ENCODE measurements around the gene STK4. TPM values are rescaled to one million over a fixed set of nuclear protein-coding genes. Genes with fewer than 3 reads are reported as not detected.

STK4 gene
- total and polyA plus RNA-seq, 2 of the 4 experiments (the other 2 are of a cell fraction): 10.2 to 22.2 TPM

DNA sequence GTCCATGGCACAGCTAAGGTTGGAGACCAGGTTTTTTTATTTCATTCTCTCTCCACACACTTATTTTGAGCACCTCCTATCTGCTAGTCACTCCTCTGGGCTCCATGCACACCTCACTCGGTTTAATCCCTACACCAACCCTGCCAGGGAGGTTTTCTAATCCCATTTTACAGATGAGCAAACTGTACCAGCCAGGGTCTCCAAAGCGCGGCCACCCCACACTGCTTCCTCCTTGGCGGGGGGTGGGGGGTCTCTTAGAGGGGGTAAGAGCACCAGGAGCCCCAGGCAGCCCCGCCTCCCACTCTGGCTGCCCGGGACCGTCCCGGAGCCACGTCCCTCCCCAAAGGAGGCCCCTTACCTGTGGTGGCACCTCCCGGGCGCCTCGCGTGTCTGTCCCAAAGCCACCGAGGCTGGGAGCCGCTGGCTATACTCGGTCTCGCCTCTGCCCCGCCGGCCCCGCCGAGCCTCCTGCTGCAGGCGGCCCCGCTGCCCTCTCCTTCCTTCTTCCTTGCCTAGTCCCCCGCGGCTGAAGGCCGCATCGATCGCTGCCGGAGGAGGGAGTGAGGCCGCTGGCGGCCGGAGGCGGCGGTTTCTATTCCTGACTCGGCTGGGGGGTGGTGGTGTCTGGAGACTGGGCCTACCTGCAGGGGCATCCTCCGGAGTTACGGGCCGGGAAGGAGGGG lies 134.4 kb downstream of the STK4 start, which contains the start of gene KCNS1:
Gene KCNS1 (minus strand): TSS at position 565 of the 683 bp plus-strand sequence. CDS start 1,891 bp downstream, outside the sequence.
- Histone ChIP-seq H2AK9ac (replicated peaks; ENCODE audit: low read depth, low read length, poor library complexity) (no peak within 1 kb of the TSS), H3K18ac (ENCODE audit: low read depth, low read length) (no peak within 1 kb of the TSS), H3K9ac (ENCODE audit: low read depth, low read length) (no peak within 1 kb of the TSS), H4K91ac (ENCODE audit: insufficient read depth, low read depth, low read length) (no peak within 1 kb of the TSS), H2AK5ac (ENCODE audit: low read depth, low read length) (no peak within 1 kb of the TSS), H3K56ac (ENCODE audit: extremely low read depth, insufficient read depth, low read length) (no peak within 1 kb of the TSS), H3K27me3 (ENCODE audit: control insufficient read depth, insufficient read depth, low read length) (peaks cover 46% of the 10 kb centered on the region), H3K4ac (ENCODE audit: low read depth, low read length) (no peak within 1 kb of the TSS), H3K4me2 (ENCODE audit: low read depth, low read length) (peak within 1 kb of the TSS; percentile 22; the same call in 1 of the 2 replicates), H3K27ac (ENCODE audit: insufficient read depth, low read length) (no peak within 1 kb of the TSS), H2AFZ (replicated peaks; ENCODE audit: low read length, poor library complexity) (peak within 1 kb of the TSS; percentile 67), H3K14ac (replicated peaks; ENCODE audit: low read depth, low read length) (no peak within 1 kb of the TSS), H2BK20ac (ENCODE audit: low read depth, low read length) (no peak within 1 kb of the TSS), H2BK5ac (ENCODE audit: low read depth, low read length, poor library complexity, severe bottlenecking) (no peak within 1 kb of the TSS), H4K20me1 (ENCODE audit: insufficient read depth, low read length) (no peaks in the 10 kb centered on the region), H3K23ac (ENCODE audit: low read depth, low read length) (no peak within 1 kb of the TSS), H4K5ac (ENCODE audit: low read depth, low read length) (no peak within 1 kb of the TSS), H2BK15ac (ENCODE audit: low read depth, low read length) (no peak within 1 kb of the TSS), H4K8ac (ENCODE audit: low read depth in 2 of 2, low read length in 2 of 2) (no peak within 1 kb of the TSS), H3K79me1 (ENCODE audit: low read depth in 1 of 2, low read length in 2 of 2) (no peaks in the 10 kb centered on the region), H3K4me1 (ENCODE audit: control insufficient read depth, insufficient read depth, low read length) (peaks cover 4% of the 10 kb centered on the region; the same call in 1 of the 2 replicates), H3K36me3 (ENCODE audit: control insufficient read depth, insufficient read depth, low read length) (no peaks in the 10 kb centered on the region), H2BK120ac (ENCODE audit: low read depth, low read length) (no peak within 1 kb of the TSS), H3K9me1 (ENCODE audit: insufficient read depth, low read length) (no peaks in the 10 kb centered on the region), H3K9me3 (ENCODE audit: control insufficient read depth, insufficient read depth, low read length) (peaks cover 6% of the 10 kb centered on the region; the same call in 1 of the 2 replicates), H3K4me3 (ENCODE audit: insufficient read depth, low read depth, low read length) (no peak within 1 kb of the TSS)
- in situ Hi-C loops (cut with MboI; ENCODE audit: low sequenced_read_pairs) (loop anchor here (25.0 kb wide), 1 partner anchor 187 kb away; no protein-coding TSS in a partner anchor), dilution Hi-C loops (cut with HindIII; ENCODE audit: low sequenced_read_pairs, unreplicated experiment) (no loop called here), intact Hi-C loops (cut with micrococcal nuclease) (no loop called here)
- TF ChIP-seq MAZ (IDR thresholded peaks at IDR 0.05; ENCODE audit: borderline replicate concordance, low read depth, low read length) (no peak), POLR2A (IDR thresholded peaks at IDR 0.05; ENCODE audit: low read depth, low read length) (no peak), SMC3 (IDR thresholded peaks at IDR 0.05; ENCODE audit: low read depth, low read length) (no peak), RCOR1 (IDR thresholded peaks at IDR 0.05; ENCODE audit: insufficient replicate concordance, low read length) (no peak), USF2 (IDR thresholded peaks at IDR 0.05; ENCODE audit: low read depth, low read length) (no peak), NFE2L2 (IDR thresholded peaks at IDR 0.05; ENCODE audit: low read depth, low read length) (no peak), RFX5 (IDR thresholded peaks at IDR 0.05; ENCODE audit: low read depth, low read length) (no peak), CHD1 (IDR thresholded peaks at IDR 0.05; ENCODE audit: low read depth, low read length) (no peak), RAD21 (IDR thresholded peaks at IDR 0.05; ENCODE audit: low read length) (no peak), FOS (IDR thresholded peaks at IDR 0.05; ENCODE audit: low read depth, low read length) (no peak)
- TF ChIP-seq, protein P1, sequence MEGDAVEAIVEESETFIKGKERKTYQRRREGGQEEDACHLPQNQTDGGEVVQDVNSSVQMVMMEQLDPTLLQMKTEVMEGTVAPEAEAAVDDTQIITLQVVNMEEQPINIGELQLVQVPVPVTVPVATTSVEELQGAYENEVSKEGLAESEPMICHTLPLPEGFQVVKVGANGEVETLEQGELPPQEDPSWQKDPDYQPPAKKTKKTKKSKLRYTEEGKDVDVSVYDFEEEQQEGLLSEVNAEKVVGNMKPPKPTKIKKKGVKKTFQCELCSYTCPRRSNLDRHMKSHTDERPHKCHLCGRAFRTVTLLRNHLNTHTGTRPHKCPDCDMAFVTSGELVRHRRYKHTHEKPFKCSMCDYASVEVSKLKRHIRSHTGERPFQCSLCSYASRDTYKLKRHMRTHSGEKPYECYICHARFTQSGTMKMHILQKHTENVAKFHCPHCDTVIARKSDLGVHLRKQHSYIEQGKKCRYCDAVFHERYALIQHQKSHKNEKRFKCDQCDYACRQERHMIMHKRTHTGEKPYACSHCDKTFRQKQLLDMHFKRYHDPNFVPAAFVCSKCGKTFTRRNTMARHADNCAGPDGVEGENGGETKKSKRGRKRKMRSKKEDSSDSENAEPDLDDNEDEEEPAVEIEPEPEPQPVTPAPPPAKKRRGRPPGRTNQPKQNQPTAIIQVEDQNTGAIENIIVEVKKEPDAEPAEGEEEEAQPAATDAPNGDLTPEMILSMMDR (conservative IDR thresholded peaks at IDR 0.05; ENCODE audit: low read depth, low read length): no peak; the same call in 1 of the 2 replicates
- CTCF ChIA-PET: interaction anchor here (2.5 kb wide), 1 partner anchor 57 kb away, joined by 11 read pairs; no protein-coding TSS in a partner anchor
- no TSS peak for BruUV-seq (replicated peaks)
- 3% methylated on average over 11 of the region's 38 CpGs; no CpG with 5 or more reads in 1 of the 2 experiments for WGBS, 2 experiments (ENCODE audit: extremely low coverage in 2 of 2, insufficient read length in 1 of 2)
- DNase-seq (no peak), ATAC-seq (ENCODE audit: low read depth) (peak; percentile 51)
- POLR2A ChIA-PET (ENCODE audit: unreplicated experiment): no interaction called here
